GM23338 (cell line): ENCODE measurements around the gene CMSS1.

Experiments used
- CREB1 ChIP-seq: fragments of 250-450 bp; sonication (Bioruptor Pico); IDR thresholded peaks from 2 replicates; pipeline ENCODE4 v1.5.0; 2020; ENCODE audit warnings: low read depth, mild to moderate bottlenecking, moderate library complexity
- EZH2 ChIP-seq: fragments of 200-600 bp; sonication (generic); IDR thresholded peaks from one replicate; pipeline ENCODE4 v1.8.0; 2017; ENCODE audit warnings: antibody characterized with exemption, mild to moderate bottlenecking, low read depth; ENCODE audit not compliant: unreplicated experiment
- EZH2phosphoT487 ChIP-seq: fragments of 200-600 bp; sonication (generic); IDR thresholded peaks from one replicate; pipeline ENCODE4 v1.8.1; 2018; ENCODE audit warnings: antibody characterized with exemption; ENCODE audit not compliant: unreplicated experiment
- JUNB ChIP-seq: IDR thresholded peaks from one replicate; pipeline ENCODE4 v1.6.1; 2016; ENCODE audit warnings: antibody characterized with exemption; ENCODE audit not compliant: unreplicated experiment
- NANOG ChIP-seq: IDR thresholded peaks from 2 replicates; pipeline ENCODE4 v1.6.1; 2016; ENCODE audit warnings: antibody characterized with exemption, borderline replicate concordance
- POLR2AphosphoS5 ChIP-seq: IDR thresholded peaks from 2 replicates; pipeline ENCODE4 v1.6.1; 2016; ENCODE audit warnings: antibody characterized with exemption, low read depth
- ZNF114 ChIP-seq: fragments of 250-450 bp; sonication (Bioruptor Pico); IDR thresholded peaks from 2 replicates; pipeline ENCODE4 v1.5.0; 2020; ENCODE audit warnings: mild to moderate bottlenecking, moderate library complexity
- TF ChIP-seq, protein P1 (sequence below), 2 experiments: fragments of 200-600 bp in 1 of 2; sonication (generic) in 1 of 2; conservative IDR thresholded peaks; 2 replicates each; pipeline versions ENCODE4 v1.5.1 to v1.6.1; 2016 to 2017; ENCODE audit warnings: antibody characterized with exemption in 2 of 2, low read depth in 2 of 2, mild to moderate bottlenecking in 2 of 2, moderate library complexity in 1 of 2
- TF ChIP-seq, protein P2 (sequence below): IDR thresholded peaks from one replicate; pipeline ENCODE4 v1.6.1; 2018; ENCODE audit warnings: antibody characterized with exemption; ENCODE audit not compliant: unreplicated experiment
- TF ChIP-seq, protein P3 (sequence below): IDR thresholded peaks from 2 replicates; pipeline ENCODE4 v1.6.1; 2016; ENCODE audit warnings: antibody characterized with exemption
- TF ChIP-seq, protein P4 (sequence below): fragments of 250-450 bp; sonication (Bioruptor Pico); IDR thresholded peaks from 2 replicates; pipeline ENCODE4 v1.5.0; 2020; ENCODE audit warnings: mild to moderate bottlenecking, moderate library complexity

DNA sequence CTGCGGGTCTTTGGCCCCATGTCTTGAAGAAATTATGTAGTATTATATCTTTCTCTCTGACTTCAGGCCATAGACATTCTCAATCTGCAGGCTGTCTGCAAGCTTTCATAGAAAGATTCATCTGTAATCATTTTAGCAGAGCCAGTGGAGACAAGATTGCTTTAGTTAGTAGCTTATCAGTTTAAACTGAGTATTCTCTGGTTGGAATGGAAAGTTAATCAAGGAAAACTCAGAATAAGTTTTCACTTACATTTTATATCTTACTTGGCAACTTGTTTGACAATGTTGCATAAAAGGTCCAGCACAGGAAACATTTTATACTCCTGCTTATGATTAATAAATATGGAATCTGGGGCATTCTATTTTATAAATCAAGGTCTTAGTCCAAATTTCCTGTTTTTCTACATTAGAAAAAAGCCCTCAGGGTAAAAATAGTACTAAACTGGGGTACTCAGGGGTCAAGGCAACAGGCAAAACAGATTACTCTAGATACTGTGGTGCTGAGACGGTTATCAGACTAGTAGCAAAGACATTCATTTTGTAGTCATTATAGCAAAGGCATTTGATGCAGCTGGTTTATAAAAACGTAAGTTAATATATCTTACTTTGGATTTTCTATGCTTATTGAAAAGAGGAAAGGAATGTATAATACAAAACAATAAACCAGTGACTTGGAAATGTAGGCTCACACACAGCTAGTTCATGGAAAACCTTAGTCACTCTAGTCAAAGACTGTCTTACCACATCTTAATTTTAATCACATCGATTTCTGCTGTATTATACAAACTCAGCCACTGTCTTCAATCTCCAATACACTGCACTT is 341.9 kb downstream of the CMSS1 start:
- TF ChIP-seq, protein P1, sequence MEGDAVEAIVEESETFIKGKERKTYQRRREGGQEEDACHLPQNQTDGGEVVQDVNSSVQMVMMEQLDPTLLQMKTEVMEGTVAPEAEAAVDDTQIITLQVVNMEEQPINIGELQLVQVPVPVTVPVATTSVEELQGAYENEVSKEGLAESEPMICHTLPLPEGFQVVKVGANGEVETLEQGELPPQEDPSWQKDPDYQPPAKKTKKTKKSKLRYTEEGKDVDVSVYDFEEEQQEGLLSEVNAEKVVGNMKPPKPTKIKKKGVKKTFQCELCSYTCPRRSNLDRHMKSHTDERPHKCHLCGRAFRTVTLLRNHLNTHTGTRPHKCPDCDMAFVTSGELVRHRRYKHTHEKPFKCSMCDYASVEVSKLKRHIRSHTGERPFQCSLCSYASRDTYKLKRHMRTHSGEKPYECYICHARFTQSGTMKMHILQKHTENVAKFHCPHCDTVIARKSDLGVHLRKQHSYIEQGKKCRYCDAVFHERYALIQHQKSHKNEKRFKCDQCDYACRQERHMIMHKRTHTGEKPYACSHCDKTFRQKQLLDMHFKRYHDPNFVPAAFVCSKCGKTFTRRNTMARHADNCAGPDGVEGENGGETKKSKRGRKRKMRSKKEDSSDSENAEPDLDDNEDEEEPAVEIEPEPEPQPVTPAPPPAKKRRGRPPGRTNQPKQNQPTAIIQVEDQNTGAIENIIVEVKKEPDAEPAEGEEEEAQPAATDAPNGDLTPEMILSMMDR (conservative IDR thresholded peaks at IDR 0.05; ENCODE audit: low read depth in 2 of 2): no peak
- TF ChIP-seq, protein P2, sequence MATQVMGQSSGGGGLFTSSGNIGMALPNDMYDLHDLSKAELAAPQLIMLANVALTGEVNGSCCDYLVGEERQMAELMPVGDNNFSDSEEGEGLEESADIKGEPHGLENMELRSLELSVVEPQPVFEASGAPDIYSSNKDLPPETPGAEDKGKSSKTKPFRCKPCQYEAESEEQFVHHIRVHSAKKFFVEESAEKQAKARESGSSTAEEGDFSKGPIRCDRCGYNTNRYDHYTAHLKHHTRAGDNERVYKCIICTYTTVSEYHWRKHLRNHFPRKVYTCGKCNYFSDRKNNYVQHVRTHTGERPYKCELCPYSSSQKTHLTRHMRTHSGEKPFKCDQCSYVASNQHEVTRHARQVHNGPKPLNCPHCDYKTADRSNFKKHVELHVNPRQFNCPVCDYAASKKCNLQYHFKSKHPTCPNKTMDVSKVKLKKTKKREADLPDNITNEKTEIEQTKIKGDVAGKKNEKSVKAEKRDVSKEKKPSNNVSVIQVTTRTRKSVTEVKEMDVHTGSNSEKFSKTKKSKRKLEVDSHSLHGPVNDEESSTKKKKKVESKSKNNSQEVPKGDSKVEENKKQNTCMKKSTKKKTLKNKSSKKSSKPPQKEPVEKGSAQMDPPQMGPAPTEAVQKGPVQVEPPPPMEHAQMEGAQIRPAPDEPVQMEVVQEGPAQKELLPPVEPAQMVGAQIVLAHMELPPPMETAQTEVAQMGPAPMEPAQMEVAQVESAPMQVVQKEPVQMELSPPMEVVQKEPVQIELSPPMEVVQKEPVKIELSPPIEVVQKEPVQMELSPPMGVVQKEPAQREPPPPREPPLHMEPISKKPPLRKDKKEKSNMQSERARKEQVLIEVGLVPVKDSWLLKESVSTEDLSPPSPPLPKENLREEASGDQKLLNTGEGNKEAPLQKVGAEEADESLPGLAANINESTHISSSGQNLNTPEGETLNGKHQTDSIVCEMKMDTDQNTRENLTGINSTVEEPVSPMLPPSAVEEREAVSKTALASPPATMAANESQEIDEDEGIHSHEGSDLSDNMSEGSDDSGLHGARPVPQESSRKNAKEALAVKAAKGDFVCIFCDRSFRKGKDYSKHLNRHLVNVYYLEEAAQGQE: no peak
- no peak for TF ChIP-seq POLR2AphosphoS5
- TF ChIP-seq JUNB: no peak
- no peak for TF ChIP-seq EZH2
- TF ChIP-seq, protein P3, sequence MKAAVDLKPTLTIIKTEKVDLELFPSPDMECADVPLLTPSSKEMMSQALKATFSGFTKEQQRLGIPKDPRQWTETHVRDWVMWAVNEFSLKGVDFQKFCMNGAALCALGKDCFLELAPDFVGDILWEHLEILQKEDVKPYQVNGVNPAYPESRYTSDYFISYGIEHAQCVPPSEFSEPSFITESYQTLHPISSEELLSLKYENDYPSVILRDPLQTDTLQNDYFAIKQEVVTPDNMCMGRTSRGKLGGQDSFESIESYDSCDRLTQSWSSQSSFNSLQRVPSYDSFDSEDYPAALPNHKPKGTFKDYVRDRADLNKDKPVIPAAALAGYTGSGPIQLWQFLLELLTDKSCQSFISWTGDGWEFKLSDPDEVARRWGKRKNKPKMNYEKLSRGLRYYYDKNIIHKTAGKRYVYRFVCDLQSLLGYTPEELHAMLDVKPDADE: no peak
- no peak for TF ChIP-seq EZH2phosphoT487
- no peak for TF ChIP-seq NANOG
- TF ChIP-seq ZNF114 (CRISPR knock-in tag): no peak
- TF ChIP-seq, protein P4, sequence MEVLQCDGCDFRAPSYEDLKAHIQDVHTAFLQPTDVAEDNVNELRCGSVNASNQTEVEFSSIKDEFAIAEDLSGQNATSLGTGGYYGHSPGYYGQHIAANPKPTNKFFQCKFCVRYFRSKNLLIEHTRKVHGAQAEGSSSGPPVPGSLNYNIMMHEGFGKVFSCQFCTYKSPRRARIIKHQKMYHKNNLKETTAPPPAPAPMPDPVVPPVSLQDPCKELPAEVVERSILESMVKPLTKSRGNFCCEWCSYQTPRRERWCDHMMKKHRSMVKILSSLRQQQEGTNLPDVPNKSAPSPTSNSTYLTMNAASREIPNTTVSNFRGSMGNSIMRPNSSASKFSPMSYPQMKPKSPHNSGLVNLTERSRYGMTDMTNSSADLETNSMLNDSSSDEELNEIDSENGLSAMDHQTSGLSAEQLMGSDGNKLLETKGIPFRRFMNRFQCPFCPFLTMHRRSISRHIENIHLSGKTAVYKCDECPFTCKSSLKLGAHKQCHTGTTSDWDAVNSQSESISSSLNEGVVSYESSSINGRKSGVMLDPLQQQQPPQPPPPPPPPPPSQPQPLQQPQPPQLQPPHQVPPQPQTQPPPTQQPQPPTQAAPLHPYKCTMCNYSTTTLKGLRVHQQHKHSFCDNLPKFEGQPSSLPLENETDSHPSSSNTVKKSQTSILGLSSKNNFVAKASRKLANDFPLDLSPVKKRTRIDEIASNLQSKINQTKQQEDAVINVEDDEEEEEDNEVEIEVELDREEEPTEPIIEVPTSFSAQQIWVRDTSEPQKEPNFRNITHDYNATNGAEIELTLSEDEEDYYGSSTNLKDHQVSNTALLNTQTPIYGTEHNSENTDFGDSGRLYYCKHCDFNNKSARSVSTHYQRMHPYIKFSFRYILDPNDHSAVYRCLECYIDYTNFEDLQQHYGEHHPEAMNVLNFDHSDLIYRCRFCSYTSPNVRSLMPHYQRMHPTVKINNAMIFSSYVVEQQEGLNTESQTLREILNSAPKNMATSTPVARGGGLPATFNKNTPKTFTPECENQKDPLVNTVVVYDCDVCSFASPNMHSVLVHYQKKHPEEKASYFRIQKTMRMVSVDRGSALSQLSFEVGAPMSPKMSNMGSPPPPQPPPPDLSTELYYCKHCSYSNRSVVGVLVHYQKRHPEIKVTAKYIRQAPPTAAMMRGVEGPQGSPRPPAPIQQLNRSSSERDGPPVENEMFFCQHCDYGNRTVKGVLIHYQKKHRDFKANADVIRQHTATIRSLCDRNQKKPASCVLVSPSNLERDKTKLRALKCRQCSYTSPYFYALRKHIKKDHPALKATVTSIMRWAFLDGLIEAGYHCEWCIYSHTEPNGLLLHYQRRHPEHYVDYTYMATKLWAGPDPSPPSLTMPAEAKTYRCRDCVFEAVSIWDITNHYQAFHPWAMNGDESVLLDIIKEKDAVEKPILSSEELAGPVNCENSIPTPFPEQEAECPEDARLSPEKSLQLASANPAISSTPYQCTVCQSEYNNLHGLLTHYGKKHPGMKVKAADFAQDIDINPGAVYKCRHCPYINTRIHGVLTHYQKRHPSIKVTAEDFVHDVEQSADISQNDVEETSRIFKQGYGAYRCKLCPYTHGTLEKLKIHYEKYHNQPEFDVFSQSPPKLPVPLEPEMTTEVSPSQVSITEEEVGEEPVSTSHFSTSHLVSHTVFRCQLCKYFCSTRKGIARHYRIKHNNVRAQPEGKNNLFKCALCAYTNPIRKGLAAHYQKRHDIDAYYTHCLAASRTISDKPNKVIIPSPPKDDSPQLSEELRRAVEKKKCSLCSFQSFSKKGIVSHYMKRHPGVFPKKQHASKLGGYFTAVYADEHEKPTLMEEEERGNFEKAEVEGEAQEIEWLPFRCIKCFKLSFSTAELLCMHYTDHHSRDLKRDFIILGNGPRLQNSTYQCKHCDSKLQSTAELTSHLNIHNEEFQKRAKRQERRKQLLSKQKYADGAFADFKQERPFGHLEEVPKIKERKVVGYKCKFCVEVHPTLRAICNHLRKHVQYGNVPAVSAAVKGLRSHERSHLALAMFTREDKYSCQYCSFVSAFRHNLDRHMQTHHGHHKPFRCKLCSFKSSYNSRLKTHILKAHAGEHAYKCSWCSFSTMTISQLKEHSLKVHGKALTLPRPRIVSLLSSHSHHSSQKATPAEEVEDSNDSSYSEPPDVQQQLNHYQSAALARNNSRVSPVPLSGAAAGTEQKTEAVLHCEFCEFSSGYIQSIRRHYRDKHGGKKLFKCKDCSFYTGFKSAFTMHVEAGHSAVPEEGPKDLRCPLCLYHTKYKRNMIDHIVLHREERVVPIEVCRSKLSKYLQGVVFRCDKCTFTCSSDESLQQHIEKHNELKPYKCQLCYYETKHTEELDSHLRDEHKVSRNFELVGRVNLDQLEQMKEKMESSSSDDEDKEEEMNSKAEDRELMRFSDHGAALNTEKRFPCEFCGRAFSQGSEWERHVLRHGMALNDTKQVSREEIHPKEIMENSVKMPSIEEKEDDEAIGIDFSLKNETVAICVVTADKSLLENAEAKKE (CRISPR knock-in tag): no peak
- TF ChIP-seq CREB1 (CRISPR knock-in tag): no peak
